Measurements from ENCODE around the gene ERBB3.

The ERBB3 gene

GRCh38 chr12:56118688-56119357, 38.9 kb downstream of the ERBB3 start:
- no peak for TF ChIP-seq EZH2phosphoT487 (IDR thresholded peaks at IDR 0.05; ENCODE audit: low read length)
- TF ChIP-seq EZH2 (optimal IDR thresholded peaks at IDR 0.05; ENCODE audit: low read depth, low read length): no peak
- no peak for TF ChIP-seq CTCF (IDR thresholded peaks at IDR 0.05; ENCODE audit: low read length)
- Histone ChIP-seq H3K4me3 (ENCODE audit: low read length) (peak overlapping the region; percentile 94), H4K20me1 (ENCODE audit: insufficient read depth, low read length) (no peaks in the 10 kb centered on the region), H3F3A (ENCODE audit: insufficient read depth, low read length) (peaks cover 44% of the 10 kb centered on the region), H2AFZ (ENCODE audit: low read length) (peak overlapping the region; percentile 70), H3K4me2 (ENCODE audit: low read depth, low read length) (peak overlapping the region; percentile 94), H3K27me3 (replicated peaks; ENCODE audit: insufficient read depth, low read length) (no peaks in the 10 kb centered on the region), H3K79me2 (ENCODE audit: low read length) (peaks cover 32% of the 10 kb centered on the region), H3K9me3 (replicated peaks; ENCODE audit: insufficient read depth, low read length) (no peaks in the 10 kb centered on the region), H3K9me2 (replicated peaks; ENCODE audit: insufficient read depth, low read length) (no peaks in the 10 kb centered on the region), H3K9ac (ENCODE audit: low read length) (peak overlapping the region; percentile 90), H3K36me3 (replicated peaks; ENCODE audit: insufficient read depth, low read length) (no peaks in the 10 kb centered on the region), H3K27ac (ENCODE audit: low read length) (peak overlapping the region; percentile 89), H3K4me1 (ENCODE audit: low read length) (peaks cover 12% of the 10 kb centered on the region)
- no peak for DNase-seq

GRCh38 chr12:56119361-56119796, 39.4 kb downstream of the ERBB3 start:
- Histone ChIP-seq H3F3A (ENCODE audit: insufficient read depth, low read length) (peaks cover 38% of the 10 kb centered on the region), H3K4me2 (ENCODE audit: low read depth, low read length) (peak overlapping the region; percentile 94), H3K9me3 (replicated peaks; ENCODE audit: insufficient read depth, low read length) (no peaks in the 10 kb centered on the region), H3K9ac (ENCODE audit: low read length) (peak overlapping the region; percentile 90), H3K79me2 (ENCODE audit: low read length) (peaks cover 32% of the 10 kb centered on the region), H4K20me1 (ENCODE audit: insufficient read depth, low read length) (no peaks in the 10 kb centered on the region), H3K36me3 (replicated peaks; ENCODE audit: insufficient read depth, low read length) (no peaks in the 10 kb centered on the region), H3K4me3 (ENCODE audit: low read length) (peak overlapping the region; percentile 94), H3K4me1 (ENCODE audit: low read length) (peaks cover 12% of the 10 kb centered on the region), H2AFZ (ENCODE audit: low read length) (peak overlapping the region; percentile 70), H3K27ac (ENCODE audit: low read length) (peak overlapping the region; percentile 89; the same call in 1 of the 2 replicates), H3K27me3 (replicated peaks; ENCODE audit: insufficient read depth, low read length) (no peaks in the 10 kb centered on the region), H3K9me2 (replicated peaks; ENCODE audit: insufficient read depth, low read length) (no peaks in the 10 kb centered on the region)
- peak; percentile 83 for DNase-seq
- TF ChIP-seq CTCF (IDR thresholded peaks at IDR 0.05; ENCODE audit: low read length): peak; percentile 81
- no peak for TF ChIP-seq EZH2phosphoT487 (IDR thresholded peaks at IDR 0.05; ENCODE audit: low read length)
- TF ChIP-seq EZH2 (optimal IDR thresholded peaks at IDR 0.05; ENCODE audit: low read depth, low read length): no peak

- no peak overlapping the region for H3K27ac ChIP-seq (ENCODE audit: low read length)
- H3K36me3 ChIP-seq (replicated peaks; ENCODE audit: insufficient read depth, low read length): no peaks in the 10 kb centered on the region
- H3K9me2 ChIP-seq (replicated peaks; ENCODE audit: insufficient read depth, low read length): no peaks in the 10 kb centered on the region
- peak overlapping the region; percentile 90; the same call in 1 of the 2 replicates for H3K9ac ChIP-seq (ENCODE audit: low read length)
- H3K27me3 ChIP-seq (replicated peaks; ENCODE audit: insufficient read depth, low read length): no peaks in the 10 kb centered on the region
- peaks cover 31% of the 10 kb centered on the region for H3F3A ChIP-seq (ENCODE audit: insufficient read depth, low read length)
- DNase-seq: no peak
- TF ChIP-seq EZH2phosphoT487 (IDR thresholded peaks at IDR 0.05; ENCODE audit: low read length) (no peak), EZH2 (optimal IDR thresholded peaks at IDR 0.05; ENCODE audit: low read depth, low read length) (no peak), CTCF (IDR thresholded peaks at IDR 0.05; ENCODE audit: low read length) (no peak)
- no peak overlapping the region for H2AFZ ChIP-seq (ENCODE audit: low read length)
- peaks cover 12% of the 10 kb centered on the region for H3K4me1 ChIP-seq (ENCODE audit: low read length)
- no peaks in the 10 kb centered on the region for H3K9me3 ChIP-seq (replicated peaks; ENCODE audit: insufficient read depth, low read length)
- peaks cover 32% of the 10 kb centered on the region for H3K79me2 ChIP-seq (ENCODE audit: low read length)
- no peak overlapping the region for H3K4me2 ChIP-seq (ENCODE audit: low read depth, low read length)
- H4K20me1 ChIP-seq (ENCODE audit: insufficient read depth, low read length): no peaks in the 10 kb centered on the region
- H3K4me3 ChIP-seq (ENCODE audit: low read length): no peak overlapping the region
Measured at GRCh38 chr12:56120158-56120846, 40.3 kb downstream of the ERBB3 start.

All from MM.1S (cell line).